GM19395 (cell line): Measurements from ENCODE around the gene SCNN1B.
"Not testable (repeated sequence)": the region's sequence is repeated elsewhere in the genome, so short reads cannot be mapped to it uniquely, and the experiment has no call there.

Experiments
- ATAC-seq: cut with Tn5 transposase; IDR thresholded peaks from one replicate; pipeline ENCODE4 v1.9.1; 2021; ENCODE audit warnings: mild to moderate bottlenecking, moderate library complexity; ENCODE audit not compliant: unreplicated experiment

Gene SCNN1B

DNA sequence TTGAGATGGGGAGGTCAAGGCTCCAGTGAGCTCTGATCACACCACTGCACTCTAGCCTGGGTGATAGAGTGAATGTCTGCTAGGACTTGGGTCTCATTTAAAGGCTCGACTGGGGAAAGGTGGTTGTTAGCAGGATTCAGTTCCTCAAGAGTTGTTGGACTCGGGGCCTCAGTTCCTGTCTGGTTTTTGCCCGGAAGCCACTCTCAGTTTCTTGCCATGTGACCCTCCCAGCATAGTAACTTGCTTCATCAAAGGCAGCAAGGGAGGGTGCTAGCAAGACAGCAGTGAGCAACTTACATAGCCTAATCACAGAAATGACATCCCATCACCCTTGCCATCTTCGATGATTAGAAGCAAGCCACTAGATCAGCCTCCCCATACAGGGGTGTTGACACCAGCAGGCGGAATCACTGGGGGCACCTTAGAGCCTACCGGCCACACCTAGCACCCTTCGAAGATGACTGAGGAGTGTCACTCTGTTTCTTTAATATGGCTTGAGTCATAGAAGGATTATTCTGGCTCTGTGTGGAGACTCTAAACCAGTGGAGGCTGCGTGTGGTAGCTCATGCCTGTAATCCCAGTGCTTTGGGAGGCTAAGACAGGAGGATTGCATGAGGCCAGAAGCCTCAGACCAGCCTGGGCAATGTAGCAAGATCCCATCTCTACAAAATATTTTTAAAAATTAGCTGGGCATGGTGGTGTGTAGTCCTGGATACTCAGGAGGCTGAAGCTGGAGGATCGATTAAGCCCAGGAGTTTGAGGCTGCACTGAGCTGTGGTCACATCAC lies 13.2 kb upstream of the SCNN1B start:
- ATAC-seq, result no peak

DNA sequence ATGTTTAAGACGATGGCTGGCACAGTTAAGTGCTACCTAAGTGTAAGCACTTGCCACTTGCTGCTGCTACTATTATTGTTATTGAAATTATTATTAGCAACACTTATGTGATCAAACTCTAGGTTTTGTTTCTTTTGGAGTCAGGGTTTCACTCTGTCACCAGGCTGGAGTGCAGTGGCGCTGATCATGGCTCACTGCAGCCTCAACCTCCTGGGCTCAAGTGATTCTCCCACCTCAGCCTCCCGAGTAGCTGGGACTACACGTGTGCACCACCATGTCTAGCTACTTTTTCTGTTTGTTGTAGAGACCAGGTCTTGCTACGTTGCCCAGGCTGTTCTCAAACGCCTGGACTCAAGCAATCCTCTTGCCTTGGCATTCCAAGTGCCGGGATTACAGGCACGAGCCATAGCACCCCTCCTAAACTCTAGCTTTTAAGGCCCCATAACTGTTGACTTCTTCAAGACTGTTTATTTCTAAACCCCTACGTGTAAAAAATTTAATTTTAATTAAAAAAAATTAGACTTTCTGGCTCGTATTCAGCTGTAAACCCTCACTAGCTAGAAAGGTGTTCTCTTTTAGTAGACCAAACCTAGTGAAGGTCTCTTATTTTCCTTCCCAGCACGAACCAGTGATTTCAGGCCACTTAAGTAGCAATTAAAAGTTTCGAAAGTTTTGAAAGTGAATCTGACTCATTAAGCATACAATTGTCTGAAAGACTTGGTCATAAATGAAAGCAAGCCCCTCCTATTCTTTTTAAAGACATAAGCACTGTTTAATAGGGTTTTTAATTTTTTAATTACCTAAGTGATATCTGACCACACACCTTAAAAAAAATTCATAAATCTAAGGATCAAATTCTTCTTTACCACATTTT lies 11.7 kb upstream of the SCNN1B start:
- no peak for ATAC-seq

DNA sequence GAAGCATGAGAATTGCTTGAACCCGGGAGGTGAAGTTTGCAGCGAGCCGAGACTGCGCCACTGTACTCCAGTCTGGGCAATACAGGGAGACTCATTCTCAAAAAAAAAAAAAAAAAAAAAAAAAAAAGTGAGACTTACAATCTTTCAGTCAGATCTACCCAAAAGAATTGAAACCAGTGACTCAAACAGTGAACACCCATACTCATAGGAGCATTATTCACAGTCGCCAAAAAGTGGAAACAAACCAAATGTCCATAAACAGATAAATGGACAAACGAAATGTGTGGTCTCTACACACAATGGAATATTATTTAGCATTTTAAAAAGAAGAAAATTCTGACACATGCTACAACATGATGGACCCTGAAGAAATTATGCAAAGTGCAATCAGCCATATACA lies 9.1 kb upstream of the SCNN1B start:
- ATAC-seq, result peak; percentile 74

DNA sequence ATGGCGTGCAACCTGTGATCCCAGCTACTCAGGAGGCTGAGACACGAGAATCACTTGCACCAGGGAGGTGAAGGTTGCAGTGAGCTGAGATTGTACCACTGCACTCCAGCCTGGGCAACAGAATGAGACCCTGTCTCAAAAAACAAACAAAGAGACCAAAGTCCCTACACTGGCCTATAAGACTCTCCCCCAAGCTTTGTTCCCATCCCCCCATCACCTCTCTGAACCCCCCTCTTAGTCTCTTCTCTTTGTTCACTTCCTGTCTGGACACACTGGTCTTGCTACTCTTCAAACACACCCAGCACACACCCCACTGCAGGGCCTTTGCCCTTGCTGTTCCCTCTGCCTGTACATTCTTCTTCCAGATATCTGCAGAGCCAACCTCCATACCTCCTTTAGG lies 7.8 kb upstream of the SCNN1B start:
- ATAC-seq, result no peak

DNA sequence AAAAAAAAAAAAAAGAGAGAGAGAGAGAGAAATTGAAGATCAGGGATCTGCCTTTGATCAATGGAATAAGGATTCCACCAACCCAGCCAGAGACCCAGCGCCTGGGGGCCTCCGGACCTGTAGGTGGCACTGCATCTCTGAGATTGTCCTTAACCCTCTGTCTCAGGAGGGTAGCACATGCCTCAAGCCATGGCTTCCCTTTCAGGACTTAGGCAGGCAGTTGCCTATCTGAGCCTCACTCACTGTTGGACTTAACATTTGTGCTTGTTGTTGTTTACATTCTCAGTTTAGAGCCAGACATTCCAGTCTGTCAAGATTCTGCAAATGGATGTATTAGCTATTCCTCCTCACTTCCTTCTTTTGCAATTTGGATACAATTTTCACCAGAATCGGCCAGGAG lies 5.1 kb upstream of the SCNN1B start:
- ATAC-seq, result no peak

DNA sequence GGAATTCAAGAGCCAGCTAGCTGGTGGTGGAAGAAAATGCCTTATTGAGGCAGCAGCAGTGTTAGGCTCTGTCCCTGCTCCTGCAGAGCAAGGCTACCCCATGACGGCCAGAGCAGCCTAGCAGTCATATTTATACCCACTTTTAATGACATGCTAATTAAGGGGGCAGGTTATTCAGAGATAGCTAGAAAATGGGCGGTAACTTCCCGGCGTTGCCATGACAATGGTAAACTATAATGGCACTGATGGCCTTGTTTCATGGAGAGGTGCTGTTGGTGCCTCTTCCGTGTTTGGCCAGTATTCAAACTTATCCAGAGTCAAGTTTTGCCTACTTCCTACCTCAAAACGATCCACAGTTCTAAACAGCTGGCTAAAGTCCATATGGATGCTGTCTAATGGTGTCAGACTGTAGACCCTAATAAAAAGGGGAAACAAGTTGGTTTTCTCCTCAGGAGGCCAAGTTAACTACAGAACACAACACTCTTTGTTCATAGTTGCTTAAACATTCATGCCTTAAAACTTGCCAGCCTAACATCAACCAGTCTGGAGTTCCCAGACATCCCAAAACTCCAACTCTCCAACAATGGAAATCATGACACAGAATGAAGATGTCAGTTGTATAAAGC lies 3.7 kb upstream of the SCNN1B start:
- ATAC-seq, result no peak

DNA sequence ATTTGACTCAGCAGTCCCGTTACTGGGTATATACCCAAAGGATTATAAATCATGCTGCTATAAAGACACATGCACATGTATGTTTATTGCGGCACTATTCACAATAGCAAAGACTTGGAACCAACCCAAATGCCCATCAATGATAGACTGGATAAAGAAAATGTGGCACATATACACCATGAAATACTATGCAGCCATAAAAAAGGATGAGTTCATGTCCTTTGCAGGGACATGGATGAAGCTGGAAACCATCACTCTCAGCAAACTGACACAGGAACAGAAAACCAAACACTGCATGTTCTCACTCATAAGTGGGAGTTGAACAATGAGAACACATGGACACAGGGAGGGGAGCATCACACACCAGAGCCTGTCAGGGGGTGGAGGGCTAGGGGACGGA lies 2.3 kb upstream of the SCNN1B start:
- ATAC-seq, result not testable (repeated sequence)

DNA sequence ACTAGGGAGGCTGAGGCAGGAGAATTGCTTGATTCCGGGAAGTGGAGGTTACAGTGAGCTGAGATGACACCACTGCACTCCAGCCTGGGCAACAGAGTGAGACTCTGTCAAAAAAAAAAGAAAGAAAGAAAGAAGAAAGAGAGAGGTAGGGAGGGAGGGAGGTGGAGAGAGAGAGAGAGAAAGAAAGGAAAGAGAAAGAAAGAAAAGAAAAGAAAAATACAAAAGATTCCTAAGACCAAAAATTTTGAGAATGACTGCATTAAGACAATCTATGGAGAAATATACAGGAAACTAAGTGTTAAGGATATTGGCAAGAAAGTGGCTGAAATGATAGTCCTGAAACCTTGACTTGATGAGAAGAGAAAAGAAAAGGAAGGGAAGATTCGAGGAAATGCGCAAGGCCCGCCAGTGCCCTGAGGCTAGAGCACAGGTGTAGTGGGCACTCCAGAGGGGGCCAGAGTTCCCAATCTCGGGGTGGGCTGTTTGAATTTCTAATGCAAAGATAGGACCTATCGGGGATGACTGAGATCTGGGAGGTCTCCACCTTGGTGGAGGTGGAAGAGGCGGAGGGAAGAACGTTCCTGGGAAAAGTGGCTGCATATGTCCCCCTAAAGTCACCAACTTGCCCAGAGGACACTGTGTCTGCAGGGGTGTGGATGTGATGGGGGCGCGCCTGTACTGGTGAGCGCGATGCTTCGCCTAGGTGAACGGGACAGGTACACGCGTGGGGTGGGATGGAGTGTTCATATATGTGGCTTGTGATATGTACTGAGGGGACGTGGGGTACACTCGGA lies 654 bp upstream of the SCNN1B start:
- ATAC-seq, result no peak

DNA sequence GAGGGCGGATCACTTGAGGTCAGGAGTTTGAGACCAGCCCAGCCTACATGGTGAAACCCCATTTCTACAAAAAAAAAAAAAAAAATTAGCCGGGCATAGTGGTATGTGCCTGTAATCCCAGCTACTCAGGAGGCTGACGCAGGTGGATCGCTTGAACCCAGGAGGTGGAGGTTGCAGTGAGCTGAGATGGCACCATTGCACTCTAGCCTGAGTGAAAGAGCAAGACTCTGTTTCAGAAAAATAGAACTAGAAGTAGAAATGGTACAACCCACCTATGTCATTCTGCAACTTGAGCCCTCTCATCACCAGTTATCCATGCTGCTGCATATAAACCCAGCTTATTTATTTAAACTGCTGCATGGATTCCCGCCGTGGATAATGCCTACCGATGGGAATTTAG lies 1.6 kb downstream of the SCNN1B start:
- no peak for ATAC-seq

DNA sequence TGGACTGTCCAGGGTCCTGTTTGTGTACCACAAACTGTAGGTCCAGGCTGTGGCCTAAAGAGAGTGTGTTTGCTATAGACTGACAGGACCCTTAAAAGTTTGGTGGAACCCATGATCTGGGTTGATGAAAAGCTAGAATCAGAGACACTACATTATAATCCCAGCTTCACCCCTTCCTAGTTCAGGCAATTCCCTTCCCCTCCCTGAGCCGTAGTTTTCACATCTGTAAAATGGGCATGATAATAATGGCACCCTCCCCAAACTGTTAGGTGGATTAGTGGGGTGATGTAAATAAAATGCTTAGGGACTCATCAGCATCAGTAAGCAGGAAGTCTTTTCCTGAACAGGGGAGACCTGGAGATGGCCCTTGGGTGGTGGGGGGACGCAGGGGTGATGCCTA lies 2.5 kb downstream of the SCNN1B start:
- ATAC-seq, result no peak

DNA sequence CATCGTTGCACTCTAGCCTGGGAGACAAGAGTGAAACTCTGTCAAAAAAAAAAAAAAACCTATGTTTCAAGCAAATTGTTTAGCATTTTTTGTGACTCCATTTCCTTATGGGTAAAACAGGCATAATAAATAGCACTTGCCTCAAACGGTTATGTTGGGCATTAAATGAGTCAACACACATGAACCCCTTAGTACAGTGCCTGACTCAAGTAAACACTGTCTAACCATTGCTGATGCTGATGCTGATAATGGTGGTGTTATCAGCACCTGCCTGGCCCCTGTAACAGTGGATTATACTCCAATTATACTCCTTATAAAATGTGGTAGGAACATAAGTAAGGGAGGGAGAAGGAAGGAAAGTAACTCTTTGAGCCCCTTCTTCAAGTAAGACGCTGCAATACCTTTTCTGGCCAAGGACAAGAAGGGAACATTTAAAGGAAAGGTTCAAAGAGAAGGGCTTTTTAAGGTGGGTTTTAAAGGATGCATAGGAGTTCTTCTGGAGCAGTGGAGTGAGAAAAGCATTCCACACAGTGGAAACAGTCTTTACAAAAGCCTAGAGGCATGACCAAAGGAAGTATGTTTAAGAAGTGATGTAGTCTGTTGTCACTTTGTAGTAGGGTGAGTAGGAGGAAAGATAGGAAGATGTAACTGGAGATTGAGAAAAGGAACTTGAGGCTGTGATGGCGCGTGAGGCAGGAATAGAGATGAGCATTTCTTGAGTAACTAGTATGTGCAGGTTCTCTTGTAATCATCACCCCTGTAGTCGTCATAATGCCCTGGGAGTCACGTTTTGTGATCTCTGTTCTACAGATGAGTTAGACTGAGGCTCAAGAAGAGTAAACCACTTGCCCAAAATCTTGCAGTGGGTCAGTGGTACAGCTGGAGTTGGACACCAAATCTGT lies 4.3 kb downstream of the SCNN1B start:
- ATAC-seq, result no peak

DNA sequence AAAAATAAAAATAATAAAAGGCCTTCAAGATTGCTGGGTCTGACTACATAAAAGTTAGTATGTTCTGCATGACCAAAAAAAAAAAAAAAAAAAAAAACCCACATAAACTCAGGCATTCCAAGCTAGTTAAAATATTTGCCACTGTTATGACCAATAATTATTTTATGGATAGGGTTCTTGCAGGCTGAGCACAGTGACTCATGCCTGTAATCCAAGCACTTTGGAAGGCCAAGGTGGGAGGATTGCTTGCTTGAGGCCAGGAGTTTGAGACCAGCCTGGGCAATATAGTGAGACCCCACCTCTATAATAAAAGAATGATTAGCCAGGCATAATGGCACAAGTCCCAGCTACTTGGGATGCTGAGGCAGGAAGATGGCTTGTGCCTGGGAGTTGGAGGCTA lies 8.1 kb downstream of the SCNN1B start:
- no peak for ATAC-seq

DNA sequence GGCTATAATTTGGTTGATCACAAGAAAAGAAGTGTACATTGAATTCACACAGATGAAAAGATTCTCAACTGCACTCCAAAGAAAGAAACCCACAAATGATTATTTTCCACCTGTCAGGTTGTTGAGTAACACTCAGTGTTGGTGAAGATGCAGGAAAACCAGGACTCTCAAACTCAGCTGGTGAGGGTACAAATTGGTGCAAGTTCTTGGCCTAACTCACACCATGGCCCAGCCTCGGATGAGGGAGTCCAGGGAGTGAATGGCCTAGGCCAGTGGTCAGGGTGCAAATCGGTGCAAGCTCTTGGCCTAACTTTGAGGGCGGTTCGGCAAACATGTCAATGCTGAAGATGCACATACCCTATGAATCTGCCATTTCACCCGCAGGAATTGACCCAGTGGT lies 8.6 kb downstream of the SCNN1B start:
- ATAC-seq, result no peak

DNA sequence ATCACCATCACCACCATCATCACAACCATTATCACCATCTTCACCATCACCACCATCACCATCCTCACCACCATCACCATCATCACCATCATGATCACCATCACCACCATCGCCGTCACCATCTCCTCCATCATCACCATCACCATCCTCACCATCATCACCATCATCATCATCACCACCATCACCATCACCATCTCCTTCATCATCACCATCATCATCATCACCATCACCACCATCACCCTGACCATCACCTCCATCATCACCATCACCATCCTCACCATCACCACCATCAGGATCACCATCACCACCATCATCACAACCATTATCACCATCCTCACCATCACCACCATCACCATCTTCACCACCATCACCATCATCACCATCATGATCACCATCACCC lies 14.1 kb downstream of the SCNN1B start:
- ATAC-seq, result no peak

DNA sequence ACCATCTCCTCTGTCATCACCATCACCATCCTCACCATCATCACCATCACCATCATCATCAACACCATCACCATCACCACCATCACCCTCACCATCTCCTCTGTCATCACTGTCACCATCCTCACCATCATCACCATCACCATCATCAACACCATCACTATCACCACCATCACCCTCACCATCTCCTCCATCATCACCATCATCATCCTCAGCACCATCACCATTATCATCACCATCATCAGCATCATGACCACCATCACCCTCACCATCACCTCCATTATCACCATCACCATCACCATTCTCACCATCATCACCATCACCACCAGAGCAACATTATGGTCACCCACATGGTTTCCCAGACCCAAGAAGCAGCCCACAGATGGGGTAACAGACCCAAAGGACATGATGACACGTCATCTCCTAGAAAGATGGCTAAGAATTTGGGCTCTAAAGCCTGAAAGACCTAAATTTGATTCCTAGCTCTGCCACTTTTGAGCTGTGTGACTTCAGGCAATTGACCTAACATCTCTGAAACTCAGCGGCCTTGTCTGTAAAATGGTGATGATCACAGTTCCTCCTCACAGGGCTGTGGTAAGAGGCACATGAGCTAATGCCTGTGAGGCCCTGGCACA lies 14.6 kb downstream of the SCNN1B start:
- no peak for ATAC-seq

DNA sequence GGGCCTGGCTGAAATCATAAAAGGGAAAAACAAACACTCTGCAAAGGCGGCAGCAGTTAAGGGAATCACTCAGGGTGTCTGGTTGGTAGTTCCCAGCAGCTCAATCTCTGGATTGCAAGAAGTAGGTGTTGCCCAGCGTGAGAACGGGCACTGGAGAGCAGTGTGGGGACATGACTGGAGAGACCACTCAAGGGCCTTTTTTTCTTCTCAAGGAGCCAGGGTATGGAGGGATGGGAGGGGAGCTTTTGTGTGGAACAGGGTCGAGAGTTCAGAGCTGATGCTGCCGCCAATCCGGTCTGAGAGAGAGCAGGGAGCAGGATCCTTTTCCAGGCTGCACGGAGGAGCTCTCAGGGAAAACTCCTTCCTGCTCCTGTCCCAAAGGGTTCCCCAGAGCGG lies 15.2 kb downstream of the SCNN1B start:
- ATAC-seq, result no peak

DNA sequence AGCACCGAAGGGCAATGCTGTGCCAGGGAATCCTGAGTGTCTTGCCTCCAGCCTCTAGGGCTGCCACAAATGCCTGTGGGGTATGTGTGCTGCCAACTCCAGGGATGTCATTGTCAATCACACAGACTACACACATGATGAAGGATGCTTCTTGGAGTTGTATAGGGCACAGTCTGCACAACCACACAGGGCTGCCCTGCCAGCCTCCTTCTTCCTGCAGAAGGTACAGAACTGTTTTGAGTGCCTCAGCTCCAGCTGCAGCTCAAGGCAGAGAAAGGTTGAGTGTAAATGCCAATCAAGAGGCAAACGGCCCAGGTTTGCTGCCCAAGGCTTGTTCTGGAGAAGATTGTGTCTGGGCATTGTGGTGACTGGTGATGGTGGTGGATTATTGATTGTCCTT lies 15.6 kb downstream of the SCNN1B start:
- no peak for ATAC-seq

DNA sequence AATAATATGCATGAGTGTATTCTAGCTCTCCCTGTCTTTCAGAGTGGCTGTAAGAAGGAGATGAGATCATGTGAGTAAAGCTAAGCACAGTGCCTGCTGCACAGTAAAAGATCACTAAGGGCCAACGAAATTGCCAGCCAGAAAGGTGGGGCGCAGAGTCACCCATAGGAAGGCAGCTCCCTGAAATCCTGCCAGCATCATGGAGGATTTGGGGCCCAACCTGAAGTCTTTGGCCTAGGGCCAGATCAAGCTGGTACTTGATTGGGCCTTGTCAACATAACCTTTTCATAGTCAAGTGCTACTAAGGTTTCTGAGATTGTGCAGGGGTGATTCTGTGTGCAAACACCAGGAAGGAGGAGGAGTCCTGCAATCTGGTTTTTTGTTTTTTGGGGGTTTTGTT lies 16.5 kb downstream of the SCNN1B start:
- no peak for ATAC-seq

DNA sequence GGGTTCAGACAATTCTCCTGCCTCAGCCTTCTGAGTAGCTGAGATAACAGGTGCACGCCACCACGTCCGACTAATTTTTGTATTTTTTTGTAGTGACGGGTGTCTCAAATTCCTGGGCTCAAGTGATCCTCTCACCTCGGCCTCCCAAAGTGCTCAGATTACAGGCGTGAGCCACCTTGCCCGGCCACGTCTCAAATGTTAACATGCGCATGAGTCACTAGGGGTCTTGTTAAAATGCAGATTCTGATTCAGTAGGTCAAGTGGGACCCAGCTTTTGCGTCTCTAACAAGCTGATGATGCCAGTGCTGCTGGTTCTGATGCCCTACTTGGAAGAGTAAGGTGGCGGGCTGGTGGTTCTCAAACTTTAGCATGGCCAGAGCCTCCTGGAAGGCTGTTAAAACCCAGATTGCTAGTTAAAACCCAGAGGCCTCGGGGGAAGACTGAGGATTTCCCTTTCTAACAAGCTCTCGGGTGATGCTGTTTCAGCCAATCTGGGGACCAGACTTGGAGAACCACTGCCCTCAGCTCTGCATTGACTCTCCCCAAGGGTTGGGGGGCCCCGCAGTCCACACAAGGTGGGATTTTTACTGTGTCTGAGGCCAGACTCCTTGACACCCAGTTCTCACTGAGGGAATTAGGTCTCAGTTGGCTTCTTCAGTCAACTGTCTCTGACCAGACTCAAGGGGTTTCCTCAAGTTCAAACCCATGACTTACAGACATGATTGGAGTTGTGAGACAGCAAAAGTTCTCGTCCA lies 17.9 kb downstream of the SCNN1B start:
- ATAC-seq, result no peak
